Measurements from ENCODE around the gene CYP2S1. TPM values are rescaled to one million over a fixed set of nuclear protein-coding genes. Genes with fewer than 3 reads are reported as not detected.
A peak's percentile ranks its signal among the peaks of the same experiment; 100 is the strongest.
"Not testable (repeated sequence)": the region's sequence is repeated elsewhere in the genome, so short reads cannot be mapped to it uniquely, and the experiment has no call there.

Gene CYP2S1, protein sequence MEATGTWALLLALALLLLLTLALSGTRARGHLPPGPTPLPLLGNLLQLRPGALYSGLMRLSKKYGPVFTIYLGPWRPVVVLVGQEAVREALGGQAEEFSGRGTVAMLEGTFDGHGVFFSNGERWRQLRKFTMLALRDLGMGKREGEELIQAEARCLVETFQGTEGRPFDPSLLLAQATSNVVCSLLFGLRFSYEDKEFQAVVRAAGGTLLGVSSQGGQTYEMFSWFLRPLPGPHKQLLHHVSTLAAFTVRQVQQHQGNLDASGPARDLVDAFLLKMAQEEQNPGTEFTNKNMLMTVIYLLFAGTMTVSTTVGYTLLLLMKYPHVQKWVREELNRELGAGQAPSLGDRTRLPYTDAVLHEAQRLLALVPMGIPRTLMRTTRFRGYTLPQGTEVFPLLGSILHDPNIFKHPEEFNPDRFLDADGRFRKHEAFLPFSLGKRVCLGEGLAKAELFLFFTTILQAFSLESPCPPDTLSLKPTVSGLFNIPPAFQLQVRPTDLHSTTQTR
- under 1 TPM; 0.27 to 0.32 TPM for total RNA-seq

DNA sequence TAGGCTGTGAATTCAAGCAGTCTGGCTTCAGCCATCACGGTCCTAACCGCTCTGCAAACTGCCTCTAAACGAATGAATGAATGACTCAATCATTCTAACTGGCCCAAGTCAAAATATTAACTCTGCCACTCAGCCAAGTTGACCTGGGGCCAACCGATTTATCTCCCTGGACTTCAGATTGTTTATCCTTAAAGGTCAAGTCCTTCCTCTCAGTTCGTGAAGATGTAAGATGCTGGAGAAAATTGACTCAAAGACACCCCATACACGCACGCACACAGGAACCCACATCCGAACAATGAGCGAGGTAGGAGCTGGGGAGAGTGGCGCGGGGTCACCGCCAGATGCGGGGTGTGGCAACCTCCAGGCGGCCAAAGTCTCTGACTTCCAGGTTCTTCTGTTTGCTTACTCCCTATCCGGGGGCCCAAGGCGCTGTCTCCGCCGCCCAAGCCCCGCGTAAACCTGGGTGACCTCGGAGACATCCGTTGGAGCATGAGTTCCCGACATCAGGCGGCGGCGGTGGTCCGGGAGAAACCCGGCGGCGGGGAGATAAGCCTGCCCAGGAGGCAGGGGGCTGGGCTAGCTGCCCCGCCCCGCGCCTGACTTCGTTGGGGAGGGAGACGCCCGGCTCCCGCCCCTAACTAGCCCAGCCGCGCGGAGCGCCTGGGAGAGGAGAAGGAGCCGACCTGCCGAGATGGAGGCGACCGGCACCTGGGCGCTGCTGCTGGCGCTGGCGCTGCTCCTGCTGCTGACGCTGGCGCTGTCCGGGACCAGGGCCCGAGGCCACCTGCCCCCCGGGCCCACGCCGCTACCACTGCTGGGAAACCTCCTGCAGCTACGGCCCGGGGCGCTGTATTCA, at the start of gene CYP2S1:
Gene CYP2S1, plus strand, starts transcription at position 646 of the 856 bp plus-strand sequence. Its CDS starts 46 bp downstream, at position 692.
- Mint-ChIP-seq H3K4me1 (peaks cover 16% of the 10 kb centered on the region), H3K36me3 (no peaks in the 10 kb centered on the region), H3K27me3 (peaks cover 48% of the 10 kb centered on the region), H3K9me3 (no peaks in the 10 kb centered on the region), H3K27ac (no peak within 1 kb of the TSS), H3K4me3 (peak within 1 kb of the TSS; percentile 51)
- peak; percentile 20 for DNase-seq

DNA sequence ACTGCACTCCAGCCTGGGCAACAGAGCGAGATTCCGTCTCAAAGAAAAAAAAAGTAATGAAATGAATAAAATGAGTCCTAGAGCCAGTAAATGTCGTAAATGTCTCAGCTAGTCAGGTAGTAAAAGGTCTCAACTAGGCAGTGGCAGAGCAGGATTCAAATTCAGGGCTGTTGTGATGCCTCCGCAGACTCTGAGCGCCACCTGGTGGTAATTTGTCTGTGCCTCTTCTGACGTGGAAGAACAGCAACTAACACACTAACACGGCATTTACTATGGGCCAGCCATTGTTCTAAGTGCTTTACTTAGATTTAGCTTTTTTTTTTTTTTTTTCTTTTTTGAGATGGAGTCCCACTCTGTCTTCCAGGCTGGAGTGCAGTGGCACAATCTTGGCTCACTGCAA, 48.6 kb upstream of the CYP2S1 start:
- DNase-seq = peak; percentile 75
- H3K4me3 Mint-ChIP-seq = no peak overlapping the region
- no peaks in the 10 kb centered on the region for H3K36me3 Mint-ChIP-seq
- H3K27me3 Mint-ChIP-seq = peaks cover 16% of the 10 kb centered on the region
- H3K4me1 Mint-ChIP-seq = peaks cover 2% of the 10 kb centered on the region
- no peaks in the 10 kb centered on the region for H3K9me3 Mint-ChIP-seq
- H3K27ac Mint-ChIP-seq = no peak overlapping the region

DNA sequence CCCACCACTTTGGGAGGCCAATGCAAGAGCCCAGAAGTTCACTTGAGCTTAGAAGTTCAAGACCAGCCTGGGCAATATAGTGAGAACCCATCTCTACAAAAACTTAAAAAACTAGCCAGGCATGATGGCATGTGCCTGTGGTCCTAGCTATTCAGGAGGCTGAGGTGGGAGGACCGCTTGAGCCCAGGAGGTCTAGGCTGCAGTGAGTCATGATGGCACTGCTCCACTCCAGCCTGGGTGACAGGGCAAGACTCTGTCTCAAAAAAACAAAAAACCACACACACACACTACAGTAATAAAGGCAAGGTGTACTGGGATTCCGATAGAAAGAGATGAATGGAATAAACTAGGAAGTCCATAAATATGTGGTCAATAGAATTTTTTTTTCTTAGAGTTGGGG, 43.2 kb upstream of the CYP2S1 start:
- no peak overlapping the region for H3K27ac Mint-ChIP-seq

DNA sequence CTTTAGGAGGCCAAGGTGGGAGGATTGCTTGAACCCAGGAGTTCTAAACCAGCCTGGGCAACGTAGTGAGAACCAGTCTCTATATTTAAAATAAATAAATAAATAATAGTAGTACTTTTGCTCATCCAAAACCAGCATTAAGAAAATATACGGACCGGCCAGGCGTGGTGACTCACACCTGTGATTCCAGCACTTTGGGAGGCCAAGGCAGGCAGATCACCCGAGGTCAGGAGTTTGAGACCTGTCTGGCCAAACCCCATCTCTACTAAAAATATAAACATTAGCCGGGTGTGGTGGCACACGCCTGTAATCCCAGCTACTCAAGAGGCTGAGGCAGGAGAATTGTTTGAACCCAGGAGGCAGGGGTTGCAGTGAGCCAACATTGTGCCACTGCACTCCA, 42.0 kb upstream of the CYP2S1 start:
- H3K27ac Mint-ChIP-seq, H3K9me3 Mint-ChIP-seq, H3K36me3 Mint-ChIP-seq, H3K4me1 Mint-ChIP-seq, H3K4me3 Mint-ChIP-seq, DNase-seq: not testable (repeated sequence)
- peaks cover 13% of the 10 kb centered on the region for H3K27me3 Mint-ChIP-seq

More for the DNA sequence above, 43.2 kb upstream of the CYP2S1 start:
- Mint-ChIP-seq H3K36me3 (no peaks in the 10 kb centered on the region), H3K27me3 (peaks cover 16% of the 10 kb centered on the region), H3K4me1 (no peaks in the 10 kb centered on the region), H3K4me3 (no peak overlapping the region), H3K9me3 (no peaks in the 10 kb centered on the region)
- DNase-seq = no peak

DNA sequence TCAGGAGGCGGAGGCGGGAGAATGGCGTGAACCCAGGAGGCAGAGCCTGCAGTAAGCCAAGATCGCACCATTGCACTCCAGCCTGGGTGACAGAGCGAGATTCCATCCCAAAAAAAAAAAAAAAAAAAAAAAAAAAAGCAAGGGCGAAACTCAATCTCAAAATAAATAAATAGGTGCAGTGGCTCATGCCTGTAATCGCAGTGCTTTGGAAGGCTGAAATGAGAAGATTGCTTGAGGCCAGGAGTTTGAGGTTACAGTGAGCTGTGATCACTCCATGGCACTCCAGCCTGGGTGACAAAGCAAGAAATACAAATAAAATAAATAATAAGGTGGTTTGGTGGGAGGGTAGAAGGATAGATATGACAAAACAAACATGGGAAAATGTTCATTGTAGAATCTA, 39.0 kb upstream of the CYP2S1 start:
- H3K4me3 Mint-ChIP-seq = no peak overlapping the region
- no peaks in the 10 kb centered on the region for H3K4me1 Mint-ChIP-seq
- no peak overlapping the region for H3K27ac Mint-ChIP-seq
- H3K9me3 Mint-ChIP-seq = no peaks in the 10 kb centered on the region
- DNase-seq = no peak
- H3K27me3 Mint-ChIP-seq = no peaks in the 10 kb centered on the region
- H3K36me3 Mint-ChIP-seq = no peaks in the 10 kb centered on the region

DNA sequence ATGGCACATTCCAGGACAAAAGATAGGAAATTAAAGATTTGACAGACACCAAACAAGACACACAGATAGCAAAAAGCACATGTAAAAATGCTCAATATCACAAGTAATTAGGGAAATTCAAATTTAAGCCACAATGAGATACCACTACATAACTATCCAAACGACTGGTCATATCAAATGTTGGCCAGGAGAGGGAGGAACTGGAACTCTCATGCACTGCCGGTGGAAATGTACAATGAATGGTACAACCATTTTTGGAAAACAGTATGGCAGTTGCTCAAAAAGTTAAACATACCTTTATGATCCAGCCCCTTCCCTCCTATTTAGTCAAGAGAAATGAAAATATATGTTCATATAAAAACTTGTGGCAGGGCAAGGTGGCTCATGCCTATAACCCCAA, 36.8 kb upstream of the CYP2S1 start:
- Mint-ChIP-seq H3K27me3 (no peaks in the 10 kb centered on the region), H3K4me1 (no peaks in the 10 kb centered on the region), H3K27ac (no peak overlapping the region), H3K9me3 (no peaks in the 10 kb centered on the region), H3K4me3 (no peak overlapping the region), H3K36me3 (no peaks in the 10 kb centered on the region)
- DNase-seq = no peak

DNA sequence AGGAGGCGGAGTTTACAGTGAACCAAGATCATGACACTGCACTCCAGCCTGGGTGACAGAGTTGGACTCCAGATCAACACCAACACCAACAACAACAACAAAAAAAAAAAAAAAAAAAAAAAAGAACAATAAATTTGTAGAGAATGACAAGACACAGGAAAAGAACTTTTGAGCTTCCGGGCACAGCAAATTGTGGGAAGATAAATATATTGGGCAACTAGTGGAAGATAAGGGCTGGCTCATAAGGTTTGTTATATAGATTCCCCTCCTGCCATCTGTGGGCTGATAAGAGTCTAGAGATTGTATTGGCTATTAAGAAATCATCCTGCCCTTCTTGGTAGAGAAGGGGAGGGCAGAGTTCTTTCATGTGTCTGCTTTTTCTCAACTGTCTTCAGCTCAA, 33.1 kb upstream of the CYP2S1 start:
- H3K4me3 Mint-ChIP-seq = no peak overlapping the region
- DNase-seq = no peak
- H3K9me3 Mint-ChIP-seq = no peaks in the 10 kb centered on the region
- no peaks in the 10 kb centered on the region for H3K27me3 Mint-ChIP-seq
- no peaks in the 10 kb centered on the region for H3K36me3 Mint-ChIP-seq
- H3K4me1 Mint-ChIP-seq = no peaks in the 10 kb centered on the region
- no peak overlapping the region for H3K27ac Mint-ChIP-seq

DNA sequence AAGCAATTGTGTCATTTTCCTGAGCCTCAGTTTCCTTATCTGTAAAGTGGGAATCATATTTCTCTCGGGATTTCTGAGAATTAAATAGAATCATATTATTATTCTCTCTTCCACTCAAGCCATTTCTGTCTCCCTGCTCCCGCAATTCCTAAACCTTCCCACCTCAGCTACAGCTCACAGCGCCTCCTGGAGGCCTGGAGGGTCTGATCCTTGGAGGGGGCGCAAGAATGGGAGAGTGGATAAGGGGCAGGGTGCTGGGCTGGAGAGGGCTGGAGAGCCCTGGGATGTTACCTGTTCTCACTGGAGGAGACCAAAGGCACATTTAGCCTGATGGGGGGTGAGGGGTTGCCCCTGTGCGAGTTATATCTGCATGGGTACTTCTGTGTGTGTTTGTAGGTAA, 31.1 kb upstream of the CYP2S1 start:
- no peak for DNase-seq
- Mint-ChIP-seq H3K4me3 (no peak overlapping the region), H3K36me3 (no peaks in the 10 kb centered on the region), H3K27me3 (no peaks in the 10 kb centered on the region), H3K27ac (no peak overlapping the region), H3K9me3 (no peaks in the 10 kb centered on the region), H3K4me1 (peaks cover 1% of the 10 kb centered on the region)

DNA sequence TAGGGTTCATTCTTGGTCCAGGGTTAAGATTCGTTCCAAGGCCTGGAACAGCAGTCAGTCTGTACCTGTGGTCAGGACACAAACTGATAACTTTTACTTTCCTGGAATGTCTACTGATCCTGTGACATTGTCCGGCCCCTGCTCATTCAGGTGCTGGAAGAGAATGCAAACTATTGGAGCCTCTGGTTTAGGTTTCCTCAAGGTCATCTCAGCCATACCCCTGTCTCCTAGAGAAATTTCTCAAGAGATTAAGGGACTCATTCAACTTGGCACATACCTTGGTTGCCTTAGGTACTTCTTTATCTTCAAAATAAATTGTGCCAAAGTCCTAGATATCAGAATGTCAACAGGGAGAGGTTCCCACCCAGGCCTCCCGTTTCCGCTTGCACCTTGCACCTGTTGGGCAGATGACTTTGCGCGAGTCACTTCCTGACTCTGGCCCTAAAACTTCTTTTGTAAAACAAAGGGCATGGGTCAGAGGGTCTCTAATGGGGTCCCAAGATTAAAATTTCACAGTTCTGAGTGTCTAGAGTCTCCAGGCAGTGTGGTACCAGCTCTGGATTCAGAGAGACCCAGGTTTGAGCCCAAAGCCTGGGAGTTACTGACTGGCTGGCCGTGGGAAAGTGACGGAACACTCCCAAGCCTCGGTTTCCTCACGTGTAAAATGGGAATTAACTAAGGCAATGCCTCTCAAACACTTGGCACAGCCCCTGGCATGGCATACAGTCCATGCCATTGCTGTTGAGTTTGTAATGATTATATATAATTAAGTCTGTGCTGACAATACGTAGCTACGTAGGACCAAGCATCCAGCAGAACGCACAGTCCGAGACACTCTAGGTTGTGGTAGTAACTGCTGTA, 25.8 kb upstream of the CYP2S1 start:
- H3K4me3 Mint-ChIP-seq = no peak overlapping the region
- H3K27ac Mint-ChIP-seq = no peak overlapping the region
- H3K27me3 Mint-ChIP-seq = no peaks in the 10 kb centered on the region
- no peak for DNase-seq
- H3K36me3 Mint-ChIP-seq = no peaks in the 10 kb centered on the region
- H3K4me1 Mint-ChIP-seq = peaks cover 1% of the 10 kb centered on the region
- no peaks in the 10 kb centered on the region for H3K9me3 Mint-ChIP-seq

DNA sequence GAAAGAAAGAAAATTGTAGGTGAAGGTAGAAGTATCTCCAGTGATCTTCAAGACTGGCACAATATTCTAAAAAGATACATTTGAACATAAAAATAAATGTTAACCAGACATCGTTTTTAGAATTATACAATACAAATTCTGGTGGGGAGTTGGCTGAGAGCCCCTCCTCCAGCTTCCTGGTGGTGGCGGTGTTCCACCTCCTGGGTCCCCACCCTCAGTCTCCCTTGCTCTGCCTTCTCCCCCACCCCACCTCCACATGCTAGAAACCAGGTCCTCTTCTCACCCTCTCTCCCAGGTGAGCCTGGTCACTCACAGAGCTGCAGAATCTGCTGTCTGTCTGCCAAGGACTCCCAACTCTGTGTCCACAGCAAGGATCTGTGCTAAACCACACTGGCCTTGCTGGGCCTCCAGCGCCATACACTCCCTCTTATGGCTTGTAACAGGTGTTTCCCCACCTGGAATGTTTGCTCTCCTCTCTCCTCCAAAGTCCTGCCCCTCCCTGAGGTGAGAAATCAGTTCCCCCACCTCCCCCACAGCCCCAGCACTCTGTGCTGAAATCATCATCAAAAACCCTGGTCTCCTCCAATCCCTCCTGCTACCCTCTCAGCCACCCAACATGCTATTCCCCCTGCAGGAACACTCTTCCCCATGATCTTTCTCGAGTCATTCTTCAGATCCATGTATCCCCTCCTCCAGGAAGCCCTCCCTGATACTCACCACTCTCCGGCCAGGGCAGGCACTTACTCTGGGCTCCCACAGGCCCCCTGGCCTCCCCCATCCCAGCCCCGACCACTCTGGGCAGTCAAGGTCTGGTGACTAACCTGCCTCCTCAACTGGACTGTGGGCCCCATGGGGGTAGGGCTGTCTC, 20.5 kb upstream of the CYP2S1 start:
- H3K9me3 Mint-ChIP-seq = no peaks in the 10 kb centered on the region
- H3K36me3 Mint-ChIP-seq = no peaks in the 10 kb centered on the region
- H3K27ac Mint-ChIP-seq = no peak overlapping the region
- no peaks in the 10 kb centered on the region for H3K27me3 Mint-ChIP-seq
- peaks cover 12% of the 10 kb centered on the region for H3K4me1 Mint-ChIP-seq
- no peak overlapping the region for H3K4me3 Mint-ChIP-seq
- no peak for DNase-seq

DNA sequence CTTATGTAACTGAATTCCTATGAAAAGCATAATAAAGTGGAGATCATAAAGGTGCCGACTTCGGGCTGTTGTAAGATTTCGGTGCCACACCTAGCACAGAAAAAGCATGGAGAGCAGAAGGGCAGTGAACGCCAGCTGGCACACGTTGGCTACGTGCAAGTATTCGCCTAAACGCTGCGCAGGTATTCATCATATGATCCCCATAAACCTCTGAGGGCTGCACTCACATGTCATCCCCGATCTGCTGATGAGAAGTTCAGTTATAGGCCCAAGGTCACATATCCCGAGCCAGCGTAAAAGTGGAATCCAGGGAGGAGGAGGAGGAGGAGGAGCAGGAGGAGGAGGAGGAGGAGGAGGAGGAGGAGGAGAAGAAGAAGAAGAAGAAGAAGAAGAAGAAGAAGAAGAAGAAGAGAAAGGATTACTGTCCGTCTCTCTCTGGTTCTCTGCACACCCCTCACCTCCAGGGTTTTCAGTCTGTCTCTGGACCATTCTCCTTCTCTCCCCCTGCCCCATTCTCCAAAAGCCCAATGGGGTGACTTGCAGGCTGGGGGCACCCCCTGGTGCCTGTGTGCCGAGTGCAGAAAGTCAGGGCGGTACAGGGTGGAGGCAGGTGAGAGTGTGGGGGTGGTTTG, 18.6 kb upstream of the CYP2S1 start:
- no peak for DNase-seq
- Mint-ChIP-seq H3K4me1 (peaks cover 12% of the 10 kb centered on the region), H3K27ac (no peak overlapping the region), H3K27me3 (no peaks in the 10 kb centered on the region), H3K36me3 (no peaks in the 10 kb centered on the region), H3K9me3 (no peaks in the 10 kb centered on the region), H3K4me3 (no peak overlapping the region)

DNA sequence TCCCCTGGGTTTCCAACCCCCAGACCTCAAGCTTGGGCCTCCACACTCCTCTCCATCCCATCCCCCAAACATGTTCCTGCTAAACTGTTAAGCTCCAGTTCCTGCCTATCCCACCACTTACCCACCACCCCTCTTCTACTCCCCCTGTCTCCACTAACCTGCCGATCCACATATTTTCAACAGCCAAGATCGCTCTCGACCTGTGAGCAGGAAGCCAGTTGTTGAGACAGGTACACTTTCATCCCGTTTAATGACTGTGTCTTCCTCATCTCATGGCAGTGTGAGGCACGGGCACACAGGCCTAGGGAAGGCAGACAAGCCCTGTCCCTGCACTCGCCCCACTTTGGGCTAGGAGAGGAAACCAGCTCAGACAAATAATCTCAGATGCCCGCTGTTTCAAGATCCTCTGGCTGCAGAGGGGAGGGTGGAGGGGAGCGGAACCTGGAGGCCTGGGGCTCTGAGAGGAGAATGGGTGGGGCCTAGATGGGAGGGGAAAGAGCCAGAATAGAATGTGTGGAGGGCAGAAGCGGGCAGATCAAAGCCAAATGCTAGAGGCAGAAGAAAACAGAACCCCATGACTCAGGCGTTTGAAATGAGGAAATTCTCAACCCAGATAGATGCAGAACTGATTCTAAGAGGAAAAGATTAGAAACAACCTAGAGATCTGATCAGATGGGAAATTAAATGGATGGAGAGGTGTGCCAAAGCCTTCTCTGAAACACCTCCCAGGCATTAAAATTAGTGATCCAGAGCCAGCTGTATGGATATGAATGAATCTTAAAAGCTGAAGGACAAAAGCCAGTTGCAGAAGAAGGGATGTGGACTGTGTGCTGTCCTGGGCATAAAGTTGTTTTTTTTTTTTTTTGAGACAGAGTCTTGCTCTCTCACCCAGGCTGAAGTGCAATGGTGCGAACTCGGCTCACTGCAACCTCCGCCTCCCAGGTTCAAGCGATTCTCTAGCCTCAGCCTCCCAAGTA, 16.9 kb upstream of the CYP2S1 start:
- peak overlapping the region; percentile 61 for H3K4me3 Mint-ChIP-seq
- H3K9me3 Mint-ChIP-seq = no peaks in the 10 kb centered on the region

DNA sequence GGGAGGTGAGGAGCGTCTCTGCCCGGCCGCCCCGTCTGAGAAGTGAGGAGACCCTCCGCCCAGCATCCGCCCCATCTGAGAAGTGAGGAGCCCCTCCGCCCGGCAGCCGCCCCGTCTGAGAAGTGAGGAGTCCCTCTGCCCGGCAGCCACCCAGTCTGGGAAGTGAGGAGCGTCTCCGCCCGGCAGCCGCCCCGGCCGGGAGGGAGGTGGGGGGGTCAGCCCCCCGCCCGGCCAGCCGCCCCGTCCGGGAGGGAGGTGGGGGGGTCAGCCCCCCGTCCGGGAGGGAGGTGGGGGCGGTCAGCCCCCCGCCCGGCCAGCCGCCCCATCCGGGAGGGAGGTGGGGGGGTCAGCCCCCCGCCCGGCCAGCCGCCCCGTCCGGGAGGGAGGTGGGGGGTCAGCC, 12.8 kb upstream of the CYP2S1 start:
- H3K27me3 Mint-ChIP-seq, H3K4me3 Mint-ChIP-seq, H3K9me3 Mint-ChIP-seq, H3K27ac Mint-ChIP-seq, DNase-seq, H3K36me3 Mint-ChIP-seq: not testable (repeated sequence)
- peaks cover 11% of the 10 kb centered on the region for H3K4me1 Mint-ChIP-seq

More for the DNA sequence above, 16.9 kb upstream of the CYP2S1 start:
- no peaks in the 10 kb centered on the region for H3K27me3 Mint-ChIP-seq
- H3K4me1 Mint-ChIP-seq = peaks cover 12% of the 10 kb centered on the region
- no peaks in the 10 kb centered on the region for H3K36me3 Mint-ChIP-seq
- peak overlapping the region; percentile 46 for H3K27ac Mint-ChIP-seq
- peak; percentile 54 for DNase-seq
